ENCODE measurements around the gene ERCC6L2. TPM values are rescaled to one million over a fixed set of nuclear protein-coding genes. Genes with fewer than 3 reads are reported as not detected.

The ERCC6L2 gene, protein sequence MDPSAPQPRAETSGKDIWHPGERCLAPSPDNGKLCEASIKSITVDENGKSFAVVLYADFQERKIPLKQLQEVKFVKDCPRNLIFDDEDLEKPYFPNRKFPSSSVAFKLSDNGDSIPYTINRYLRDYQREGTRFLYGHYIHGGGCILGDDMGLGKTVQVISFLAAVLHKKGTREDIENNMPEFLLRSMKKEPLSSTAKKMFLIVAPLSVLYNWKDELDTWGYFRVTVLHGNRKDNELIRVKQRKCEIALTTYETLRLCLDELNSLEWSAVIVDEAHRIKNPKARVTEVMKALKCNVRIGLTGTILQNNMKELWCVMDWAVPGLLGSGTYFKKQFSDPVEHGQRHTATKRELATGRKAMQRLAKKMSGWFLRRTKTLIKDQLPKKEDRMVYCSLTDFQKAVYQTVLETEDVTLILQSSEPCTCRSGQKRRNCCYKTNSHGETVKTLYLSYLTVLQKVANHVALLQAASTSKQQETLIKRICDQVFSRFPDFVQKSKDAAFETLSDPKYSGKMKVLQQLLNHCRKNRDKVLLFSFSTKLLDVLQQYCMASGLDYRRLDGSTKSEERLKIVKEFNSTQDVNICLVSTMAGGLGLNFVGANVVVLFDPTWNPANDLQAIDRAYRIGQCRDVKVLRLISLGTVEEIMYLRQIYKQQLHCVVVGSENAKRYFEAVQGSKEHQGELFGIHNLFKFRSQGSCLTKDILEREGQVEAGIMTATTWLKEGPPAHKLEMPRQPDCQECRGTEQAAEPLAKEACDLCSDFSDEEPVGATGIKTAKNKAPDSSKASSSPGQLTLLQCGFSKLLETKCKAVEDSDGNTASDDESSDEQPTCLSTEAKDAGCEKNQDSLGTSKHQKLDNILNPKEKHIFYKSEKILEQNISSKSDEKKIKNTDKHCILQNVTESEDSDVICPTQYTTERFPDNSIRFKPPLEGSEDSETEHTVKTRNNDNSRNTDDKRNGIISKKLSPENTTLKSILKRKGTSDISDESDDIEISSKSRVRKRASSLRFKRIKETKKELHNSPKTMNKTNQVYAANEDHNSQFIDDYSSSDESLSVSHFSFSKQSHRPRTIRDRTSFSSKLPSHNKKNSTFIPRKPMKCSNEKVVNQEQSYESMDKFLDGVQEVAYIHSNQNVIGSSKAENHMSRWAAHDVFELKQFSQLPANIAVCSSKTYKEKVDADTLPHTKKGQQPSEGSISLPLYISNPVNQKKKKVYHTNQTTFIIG (N-terminal part only)
- total RNA-seq, result 35.3 and 37.0 TPM in 2 replicates

GRCh38 chr9:95875305-95876137 is at the start of gene ERCC6L2:
Gene ERCC6L2, plus strand, starts transcription at chr9:95875691. Its CDS starts 348 bp downstream, at chr9:95876039.

All from epithelial cell of alveolus of lung (primary cell).